ENCODE data around the gene TTLL1.

Gene TTLL1

DNA sequence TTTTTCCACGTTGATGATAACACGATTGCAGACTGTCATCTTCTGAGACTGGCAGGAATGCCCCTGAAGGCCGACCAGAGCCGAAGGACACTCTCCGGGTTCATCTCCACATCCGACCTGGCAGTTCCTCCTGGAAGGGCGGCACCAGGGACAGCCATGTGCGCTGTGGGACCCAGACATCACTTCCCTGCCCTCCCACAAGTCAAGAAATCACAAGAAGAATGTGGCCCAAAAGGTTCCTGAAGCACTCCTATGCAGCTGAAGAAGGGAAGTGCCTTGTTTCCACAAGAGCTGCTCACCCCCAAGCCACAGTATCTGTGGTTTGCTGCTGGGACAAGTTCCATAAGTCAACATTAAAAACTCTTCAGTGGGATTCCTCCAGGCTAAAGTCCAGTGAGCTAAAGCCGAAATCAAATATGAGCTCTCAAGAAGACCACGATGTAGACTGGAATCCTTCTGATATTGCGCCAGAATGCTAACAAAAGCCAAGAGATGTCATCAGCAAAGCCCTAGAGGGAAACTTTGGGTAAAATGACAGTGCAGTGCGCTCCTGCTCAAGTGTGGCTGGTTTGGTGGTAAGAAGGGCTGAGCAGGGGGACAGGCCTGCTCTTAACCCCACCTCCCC is 95.4 kb downstream of the TTLL1 start:
- DNase-seq (ENCODE audit: low read depth in 2 of 2): no peak

DNA sequence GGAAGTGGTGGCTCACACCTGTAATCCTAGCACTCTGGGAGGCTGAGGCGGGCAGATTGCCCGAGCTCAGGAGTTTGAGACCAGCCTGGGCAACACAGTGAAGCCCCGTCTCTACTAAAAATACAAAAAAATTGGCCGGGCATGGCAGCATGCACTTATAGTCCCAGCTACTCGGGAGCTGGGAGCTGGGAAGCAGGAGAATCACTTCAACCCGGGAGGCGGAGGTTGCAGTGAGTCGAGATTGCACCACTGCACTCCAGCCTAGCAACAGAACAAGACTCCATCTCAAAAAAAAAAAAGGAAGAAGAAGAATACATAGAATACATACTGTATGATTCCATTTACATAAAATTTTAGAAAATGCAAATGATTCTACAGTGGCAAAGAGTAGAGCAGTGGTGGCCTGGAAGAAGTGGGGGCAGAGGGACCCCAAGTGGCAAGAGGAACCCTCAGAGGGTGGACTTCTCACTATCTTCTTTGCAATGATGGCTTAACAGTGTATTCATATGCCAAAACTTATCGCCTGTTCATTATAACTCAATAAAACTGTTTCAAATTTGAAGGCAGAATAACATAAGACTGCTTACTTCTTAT is 96.2 kb downstream of the TTLL1 start:
- no peak for DNase-seq (ENCODE audit: low read depth in 2 of 2)

DNA sequence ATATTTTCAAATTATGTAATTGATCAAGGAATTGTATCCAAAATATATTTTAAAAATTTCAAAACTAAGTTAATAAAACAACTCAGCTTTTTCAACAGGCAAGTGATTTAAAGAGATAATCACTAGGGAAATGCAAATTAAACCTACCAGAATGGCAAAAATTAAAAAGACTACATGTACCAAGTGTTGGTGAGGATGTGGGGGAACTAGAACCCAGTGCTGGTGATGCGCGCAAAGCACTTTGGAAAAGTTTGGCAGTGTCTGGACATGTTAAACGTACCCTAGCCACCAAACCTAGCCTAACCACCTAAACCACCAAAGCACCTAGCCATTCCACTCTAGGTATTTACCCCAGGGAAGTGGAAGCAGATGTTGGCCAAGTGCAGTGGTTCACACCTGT is 97.1 kb downstream of the TTLL1 start:
- no peak for DNase-seq (ENCODE audit: low read depth in 2 of 2)

DNA sequence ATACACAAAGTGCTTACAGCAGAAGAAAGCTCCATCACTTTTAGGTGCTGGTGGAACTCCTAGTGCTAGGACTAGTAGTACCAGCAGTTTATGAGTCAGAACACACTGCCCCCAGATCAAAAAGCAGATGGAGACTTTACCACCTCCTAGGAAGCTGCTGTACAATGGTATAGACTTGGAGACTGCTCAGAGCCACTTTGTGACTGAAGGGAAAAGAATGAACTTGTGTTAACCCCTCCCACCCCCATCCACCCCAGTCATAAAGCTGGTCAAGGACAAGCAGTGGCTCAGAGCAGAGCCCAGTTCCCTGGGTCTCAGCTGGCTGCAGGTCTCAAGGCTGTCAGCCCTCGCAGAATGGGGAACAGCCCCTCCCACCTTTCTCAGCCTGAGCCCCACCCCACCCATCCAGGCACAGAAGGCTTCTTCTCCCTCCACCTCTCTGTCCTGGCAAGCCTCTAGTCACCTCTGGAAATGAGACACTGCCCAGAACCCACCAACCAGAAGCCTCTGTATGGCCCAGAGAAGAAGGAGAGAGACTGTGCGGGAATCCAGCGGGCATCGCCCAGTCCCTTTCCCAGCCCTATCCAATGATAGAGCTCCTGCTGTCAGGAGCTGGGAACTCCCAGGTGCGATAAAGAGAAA is 98.1 kb downstream of the TTLL1 start:
- DNase-seq (ENCODE audit: low read depth in 2 of 2): no peak

DNA sequence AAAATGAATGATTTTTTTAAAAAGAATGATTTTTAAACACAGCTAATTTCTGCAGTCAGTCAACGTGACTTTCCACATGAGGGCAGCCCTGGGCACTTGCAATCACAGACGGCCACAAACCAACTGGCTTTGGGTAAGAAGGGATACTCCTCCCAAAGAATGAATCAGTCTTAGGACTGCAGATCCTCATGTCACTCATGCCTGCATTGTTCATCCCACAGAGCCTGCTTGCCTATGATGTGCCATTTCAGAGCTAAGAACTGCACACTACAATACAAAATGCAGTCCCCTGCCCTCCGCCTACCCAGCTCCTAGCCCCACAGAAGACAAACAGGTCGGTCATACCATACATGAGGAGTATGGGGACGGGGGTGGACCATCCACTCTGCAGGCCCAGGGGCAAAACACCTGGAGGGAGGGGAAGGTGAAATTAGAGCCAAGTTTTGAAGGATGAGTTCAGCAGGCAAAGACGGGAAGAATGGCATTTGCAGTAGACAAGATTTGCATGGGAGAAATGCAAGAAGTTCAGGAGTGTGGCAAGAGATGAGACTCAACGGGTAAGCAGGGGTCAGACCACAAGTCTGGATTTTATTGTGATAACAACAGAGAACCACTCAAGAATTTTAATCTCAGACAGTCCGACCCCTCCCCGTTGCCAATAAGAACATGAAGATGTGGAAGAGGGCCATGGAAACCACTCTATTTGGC is 98.9 kb downstream of the TTLL1 start:
- DNase-seq (ENCODE audit: low read depth in 2 of 2): no peak

Data from stimulated activated CD4-positive, alpha-beta T cell treated with anti-CD3 and anti-CD28 coated beads, Interleukin-12 subunit alpha, Interleukin-12 subunit beta, amount 100 ng/mL, for 24 hours (primary cell).